Measurements from ENCODE around the gene LRMDA. TPM values are rescaled to one million over a fixed set of nuclear protein-coding genes. Genes with fewer than 3 reads are reported as not detected.

Gene LRMDA
- total and polyA plus RNA-seq, 2 donors (not counting 1 experiment from before 2014, with no cell fraction given): 0.12 TPM; not detected in 1

GRCh38 chr10:75801661-75802060, 370.2 kb downstream of the LRMDA start:
- Mint-ChIP-seq H3K27ac (no peak overlapping the region), H3K27me3 (peaks cover 3% of the 10 kb centered on the region), H3K4me1 (no peaks in the 10 kb centered on the region), H3K4me3 (no peak overlapping the region), H3K9me3 (ENCODE audit: insufficient read depth) (peaks cover 3% of the 10 kb centered on the region)
- H3K4me1 ChIP-seq (ENCODE audit: control insufficient read depth in 2 of 2, insufficient read depth in 2 of 2, low read length in 2 of 2): no peaks in the 10 kb centered on the region
- no peaks in the 10 kb centered on the region for H4K20me1 ChIP-seq (ENCODE audit: control insufficient read depth, insufficient read depth, low read length, poor library complexity, severe bottlenecking)
- H3K4me2 ChIP-seq (replicated peaks; ENCODE audit: low read depth, low read length, poor library complexity, severe bottlenecking): no peak overlapping the region
- ATAC-seq (ENCODE audit: low read depth): no peak
- TF ChIP-seq EZH2 (IDR thresholded peaks at IDR 0.05; ENCODE audit: borderline replicate concordance, insufficient read depth, low read depth, low read length, poor library complexity, severe bottlenecking): no peak
- no peak for TF ChIP-seq CTCF (IDR thresholded peaks at IDR 0.05)
- peaks cover 0 to under 1% (median 0%) of the 10 kb centered on the region in 3 donors for H3K9me3 ChIP-seq (ENCODE audit: control extremely low read depth in 1 of 3, control insufficient read depth in 2 of 3, insufficient read depth in 1 of 3, low read length in 2 of 3)
- WGBS (ENCODE audit: insufficient coverage): 100% methylated on average over 3 of the region's 3 CpGs
- intact Hi-C loops (cut with micrococcal nuclease): no loop called here
- no peaks in the 10 kb centered on the region for H3K36me3 ChIP-seq (replicated peaks in 1 of 2; ENCODE audit: control extremely low read depth in 1 of 2, control insufficient read depth in 1 of 2, extremely low read depth in 1 of 2, insufficient read depth in 2 of 2, low read length in 1 of 2)
- no peak overlapping the region for H3K4me3 ChIP-seq (ENCODE audit: control extremely low read depth in 1 of 5, extremely low read depth in 1 of 5, insufficient read depth in 1 of 5, low read depth in 2 of 5, low read length in 4 of 5)
- H3K27me3 ChIP-seq (replicated peaks in 1 of 4; ENCODE audit: control extremely low read depth in 1 of 4, control insufficient read depth in 3 of 4, insufficient read depth in 4 of 4, low read length in 3 of 4): peaks cover 0 to 2% (median 0%) of the 10 kb centered on the region in 4 experiments
- no peak overlapping the region for H3K27ac ChIP-seq (ENCODE audit: low read length in 2 of 2)
- POLR2A ChIA-PET: no interaction called here
- CTCF ChIA-PET: no interaction called here
- H3K9ac ChIP-seq (ENCODE audit: low read length): no peak overlapping the region
- no peak overlapping the region for H2AFZ ChIP-seq (ENCODE audit: insufficient read depth, low read depth, low read length, poor library complexity, severe bottlenecking)
- no peak for DNase-seq
- no peaks in the 10 kb centered on the region for H3K79me2 ChIP-seq (ENCODE audit: control insufficient read depth, insufficient read depth, low read length)

- POLR2A ChIA-PET: no interaction called here
- CTCF ChIA-PET: no interaction called here
Measured at GRCh38 chr10:75803121-75803520, 371.7 kb downstream of the LRMDA start.

More at GRCh38 chr10:75803121-75803520, 371.7 kb downstream of the LRMDA start:
- 88% methylated on average over 3 of the region's 3 CpGs for WGBS (ENCODE audit: insufficient coverage)
- H3K9me3 ChIP-seq (ENCODE audit: control extremely low read depth in 1 of 3, control insufficient read depth in 2 of 3, insufficient read depth in 1 of 3, low read length in 2 of 3): no peaks in the 10 kb centered on the region
- H3K4me1 ChIP-seq (ENCODE audit: control insufficient read depth in 2 of 2, insufficient read depth in 2 of 2, low read length in 2 of 2): no peaks in the 10 kb centered on the region
- no peaks in the 10 kb centered on the region for H3K36me3 ChIP-seq (replicated peaks in 1 of 2; ENCODE audit: control extremely low read depth in 1 of 2, control insufficient read depth in 1 of 2, extremely low read depth in 1 of 2, insufficient read depth in 2 of 2, low read length in 1 of 2)
- no peak overlapping the region for H3K27ac ChIP-seq (ENCODE audit: low read length in 2 of 2)
- Mint-ChIP-seq H3K4me3 (no peak overlapping the region), H3K27me3 (peaks cover 3% of the 10 kb centered on the region), H3K9me3 (ENCODE audit: insufficient read depth) (no peaks in the 10 kb centered on the region), H3K4me1 (no peaks in the 10 kb centered on the region), H3K27ac (no peak overlapping the region)
- no peak for TF ChIP-seq EZH2 (IDR thresholded peaks at IDR 0.05; ENCODE audit: borderline replicate concordance, insufficient read depth, low read depth, low read length, poor library complexity, severe bottlenecking)
- TF ChIP-seq CTCF (IDR thresholded peaks at IDR 0.05): no peak
- H3K79me2 ChIP-seq (ENCODE audit: control insufficient read depth, insufficient read depth, low read length): no peaks in the 10 kb centered on the region
- H4K20me1 ChIP-seq (ENCODE audit: control insufficient read depth, insufficient read depth, low read length, poor library complexity, severe bottlenecking): no peaks in the 10 kb centered on the region
- H3K9ac ChIP-seq (ENCODE audit: low read length): no peak overlapping the region
- H2AFZ ChIP-seq (ENCODE audit: insufficient read depth, low read depth, low read length, poor library complexity, severe bottlenecking): no peak overlapping the region
- ATAC-seq (ENCODE audit: low read depth) (no peak), DNase-seq (no peak)
- peaks cover 0 to 2% (median 0%) of the 10 kb centered on the region in 4 experiments for H3K27me3 ChIP-seq (replicated peaks in 1 of 4; ENCODE audit: control extremely low read depth in 1 of 4, control insufficient read depth in 3 of 4, insufficient read depth in 4 of 4, low read length in 3 of 4)
- H3K4me2 ChIP-seq (replicated peaks; ENCODE audit: low read depth, low read length, poor library complexity, severe bottlenecking): no peak overlapping the region
- H3K4me3 ChIP-seq (ENCODE audit: control extremely low read depth in 1 of 5, extremely low read depth in 1 of 5, insufficient read depth in 1 of 5, low read depth in 2 of 5, low read length in 4 of 5): no peak overlapping the region
- intact Hi-C loops (cut with micrococcal nuclease): no loop called here
